Endodermal cell (in vitro differentiated cells): ENCODE data around the gene KRTAP9-1. TPM values are rescaled to one million over a fixed set of nuclear protein-coding genes. Genes with fewer than 3 reads are reported as not detected.
"Not testable (repeated sequence)": the region's sequence is repeated elsewhere in the genome, so short reads cannot be mapped to it uniquely, and the experiment has no call there.

Source experiments
- DNase-seq: peaks from one replicate; pipeline ENCODE4 v3.0.0-alpha.2; 2017
- H3K27ac ChIP-seq: 2 replicates; pipeline ENCODE4 v1.5.1; 2013; ENCODE audit warnings: mild to moderate bottlenecking, low read depth, low read length, moderate library complexity
- H3K27me3 ChIP-seq: 2 replicates; pipeline ENCODE4 v1.6.1; 2013; ENCODE audit warnings: mild to moderate bottlenecking, low read length, moderate library complexity; ENCODE audit not compliant: insufficient read depth, control insufficient read depth, poor library complexity, severe bottlenecking
- H3K36me3 ChIP-seq: 2 replicates; pipeline ENCODE4 v1.7.0; 2013; ENCODE audit warnings: mild to moderate bottlenecking, low read length, moderate library complexity; ENCODE audit not compliant: control insufficient read depth, insufficient read depth
- H3K4me1 ChIP-seq: one replicate; pipeline ENCODE4 v1.7.0; 2013; ENCODE audit warnings: low read length; ENCODE audit not compliant: control insufficient read depth, insufficient read depth
- H3K4me3 ChIP-seq: 2 replicates; pipeline ENCODE4 v1.5.1; 2013; ENCODE audit warnings: mild to moderate bottlenecking, low read length, moderate library complexity
- H3K9ac ChIP-seq: 2 replicates; pipeline ENCODE4 v1.6.1; 2013; ENCODE audit warnings: mild to moderate bottlenecking, low read length, moderate library complexity; ENCODE audit not compliant: poor library complexity, severe bottlenecking; ENCODE audit errors: extremely low read depth
- H3K9me3 ChIP-seq: 2 replicates; pipeline ENCODE4 v1.6.1; 2013; ENCODE audit warnings: mild to moderate bottlenecking, low read length, moderate library complexity; ENCODE audit not compliant: control insufficient read depth
- H3K27ac Mint-ChIP-seq: 2 replicates; pipeline ENCODE4 v1.8.0; 2020; ENCODE audit warnings: mixed read lengths
- H3K27me3 Mint-ChIP-seq: 2 replicates; pipeline ENCODE4 v1.8.0; 2021; ENCODE audit warnings: mild to moderate bottlenecking, mixed read lengths; ENCODE audit not compliant: insufficient read depth
- H3K36me3 Mint-ChIP-seq: 2 replicates; pipeline ENCODE4 v1.8.0; 2020; ENCODE audit warnings: low read depth, mixed read lengths
- H3K4me1 Mint-ChIP-seq: 2 replicates; pipeline ENCODE4 v1.8.0; 2020; ENCODE audit warnings: mixed read lengths
- H3K4me3 Mint-ChIP-seq: 2 replicates; pipeline ENCODE4 v1.8.0; 2020; ENCODE audit warnings: mild to moderate bottlenecking, moderate library complexity, mixed read lengths
- H3K9me3 Mint-ChIP-seq: 2 replicates; pipeline ENCODE4 v1.8.0; 2020; ENCODE audit warnings: mild to moderate bottlenecking, mixed read lengths
- CTCF ChIP-seq: fragments of 200-600 bp; sonication (generic); conservative IDR thresholded peaks from 2 replicates; pipeline ENCODE4 v1.5.0; 2021; ENCODE audit warnings: antibody characterized with exemption, mild to moderate bottlenecking
- WGBS, 2 experiments: methylation state at CpG; one replicate each; pipeline versions ENCODE4 v1.1.5 to v1.1.7; 2013; ENCODE audit warnings: missing lambda C conversion rate in 2 of 2, mixed read lengths in 1 of 2; ENCODE audit not compliant: insufficient coverage in 1 of 2, insufficient read length in 1 of 2; 5-methylcytosine and 5-hydroxymethylcytosine counted together
- long read RNA-seq, 4 experiments: library from polyadenylated mRNA in 2 of 4; library from RNA in 1 of 4; library from capped mRNA in 1 of 4; stranded (forward) in 3 of 4; unstranded in 1 of 4; transcript quantifications; one replicate each; pipeline ENCODE4 v2.0.0, GENCODE V29; 2020 to 2021; ENCODE audit warnings: inconsistent platforms in 1 of 4
- polyA plus RNA-seq, 2 experiments: library from polyadenylated mRNA; stranded (reverse); fragments of 50-300 nt; gene quantifications; one replicate each; pipeline ENCODE4 v1.2.3, GENCODE V29; 2013
- total RNA-seq, 2 donors: library from RNA; stranded (reverse); fragmentation: NEBNext Ultra II Directional in 1 of 2; extraction: Animal tissue kit (Norgen Biotek cat#: 25700) in 1 of 2; gene quantifications; 2 replicates in 1 of 2; 3 replicates in 1 of 2; pipeline ENCODE4 v1.2.1, GENCODE V29; 2021

The KRTAP9-1 gene, protein sequence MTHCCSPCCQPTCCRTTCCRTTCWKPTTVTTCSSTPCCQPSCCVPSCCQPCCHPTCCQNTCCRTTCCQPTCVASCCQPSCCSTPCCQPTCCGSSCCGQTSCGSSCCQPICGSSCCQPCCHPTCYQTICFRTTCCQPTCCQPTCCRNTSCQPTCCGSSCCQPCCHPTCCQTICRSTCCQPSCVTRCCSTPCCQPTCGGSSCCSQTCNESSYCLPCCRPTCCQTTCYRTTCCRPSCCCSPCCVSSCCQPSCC
- total RNA-seq = not detected
- polyA plus RNA-seq (2013, experiment 1 of 2) = not detected
- not detected for polyA plus RNA-seq (2013, experiment 2 of 2)
- long read RNA-seq, experiment 1 = 0 reads
- long read RNA-seq, experiment 2 = 0 reads
- long read RNA-seq, experiment 3 = 0 reads
- long read RNA-seq, experiment 4 = 0 reads

- WGBS, 2 experiments = 79 to 100% methylated on average over 1 of the region's 1 CpG
- DNase-seq, H3K36me3 ChIP-seq, H3K27me3 Mint-ChIP-seq, H3K27ac ChIP-seq, H3K36me3 Mint-ChIP-seq, H3K9ac ChIP-seq, H3K27me3 ChIP-seq, H3K4me1 Mint-ChIP-seq, H3K4me1 ChIP-seq, H3K4me3 ChIP-seq, H3K9me3 ChIP-seq, H3K4me3 Mint-ChIP-seq, H3K27ac Mint-ChIP-seq: not testable (repeated sequence)
- peaks cover 11% of the 10 kb centered on the region for H3K9me3 Mint-ChIP-seq
Measured at GRCh38 chr17:41189837-41190318, at the start of gene KRTAP9-1. Gene KRTAP9-1, plus strand, starts transcription at chr17:41189887. Its CDS starts 0 bp downstream, at chr17:41189887.

DNA sequence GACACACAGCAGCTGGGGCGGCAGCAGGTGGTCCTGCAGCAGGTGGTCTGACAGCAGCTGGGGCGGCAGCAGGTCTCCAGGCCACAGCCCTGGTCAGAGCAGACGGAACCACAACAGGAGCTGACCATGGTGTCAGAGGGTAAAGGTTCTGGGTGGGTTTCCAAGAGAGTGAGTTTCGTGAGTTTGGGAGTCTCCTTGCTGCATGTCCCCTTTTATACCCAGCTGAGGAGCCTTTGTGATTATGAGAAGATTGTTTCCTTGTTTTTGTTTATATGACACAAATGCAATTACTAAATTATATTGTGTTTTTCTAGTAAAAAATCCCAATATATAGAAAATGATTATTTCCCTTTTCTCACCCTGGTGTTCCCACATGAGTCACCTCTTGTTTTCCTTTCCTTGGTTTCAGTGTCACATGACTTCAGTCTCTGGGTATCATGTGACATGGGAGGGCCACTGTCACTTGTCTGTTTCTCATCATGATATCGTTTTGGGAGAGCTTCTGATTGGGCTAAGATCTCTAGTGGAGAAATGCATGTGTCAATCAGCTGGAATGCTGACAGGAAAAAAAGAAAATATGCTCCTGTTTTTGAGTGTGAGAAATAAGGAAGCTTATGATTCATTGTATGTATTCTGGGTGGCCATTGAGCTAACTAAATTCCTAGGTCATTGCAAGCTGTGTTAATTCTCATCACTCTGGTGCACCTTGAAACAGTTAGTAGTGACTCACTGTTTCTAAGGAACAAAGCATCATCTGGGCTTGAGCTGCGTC, 49.1 kb upstream of the KRTAP9-1 start, which contains the start of gene KRTAP4-6:
Gene KRTAP4-6 (minus strand): TSS at position 185 of the 772 bp plus-strand sequence. CDS start 57 bp downstream, at position 128.
- H3K36me3 ChIP-seq = no peaks in the 10 kb centered on the region
- H3K9ac ChIP-seq = no peak within 1 kb of the TSS
- Mint-ChIP-seq H3K27me3 (peaks cover 3% of the 10 kb centered on the region), H3K9me3 (peaks cover 41% of the 10 kb centered on the region), H3K27ac (no peak within 1 kb of the TSS), H3K36me3 (peaks cover 2% of the 10 kb centered on the region), H3K4me3 (no peak within 1 kb of the TSS), H3K4me1 (no peaks in the 10 kb centered on the region)
- TF ChIP-seq CTCF = no peak
- H3K27ac ChIP-seq = no peak within 1 kb of the TSS
- no peak for DNase-seq
- H3K27me3 ChIP-seq = no peaks in the 10 kb centered on the region
- peaks cover 5% of the 10 kb centered on the region for H3K9me3 ChIP-seq
- 55 to 86% methylated on average over 2 to 6 of the region's 6 CpGs for WGBS, 2 experiments
- no peaks in the 10 kb centered on the region for H3K4me1 ChIP-seq
- H3K4me3 ChIP-seq = no peak within 1 kb of the TSS

DNA sequence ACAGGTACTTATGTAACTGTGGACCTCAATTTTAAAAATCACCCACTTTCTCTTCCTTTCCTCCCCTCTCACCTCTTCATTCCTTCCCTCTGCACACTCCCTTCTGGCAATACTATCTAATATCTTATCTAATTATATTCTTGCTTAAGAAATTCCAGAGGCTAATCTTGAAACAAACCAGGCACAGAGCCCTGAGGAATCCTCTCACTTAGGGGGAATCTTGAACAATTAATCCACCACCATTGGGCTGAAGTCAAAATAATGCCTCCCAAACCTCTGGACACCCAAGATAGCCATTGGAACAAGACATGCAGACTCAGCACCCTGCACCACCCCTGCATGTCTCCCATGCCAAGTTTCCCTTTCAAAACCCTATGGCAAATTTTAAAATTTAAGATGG, 48.3 kb upstream of the KRTAP9-1 start:
- Mint-ChIP-seq H3K27ac (no peak overlapping the region), H3K27me3 (peaks cover 3% of the 10 kb centered on the region), H3K9me3 (peaks cover 41% of the 10 kb centered on the region), H3K4me1 (no peaks in the 10 kb centered on the region), H3K4me3 (no peak overlapping the region), H3K36me3 (peaks cover 2% of the 10 kb centered on the region)
- Histone ChIP-seq H3K9ac (no peak overlapping the region), H3K27ac (no peak overlapping the region), H3K9me3 (peaks cover 5% of the 10 kb centered on the region), H3K4me1 (no peaks in the 10 kb centered on the region), H3K36me3 (no peaks in the 10 kb centered on the region), H3K27me3 (no peaks in the 10 kb centered on the region), H3K4me3 (no peak overlapping the region)
- TF ChIP-seq CTCF = no peak
- no peak for DNase-seq
